ENCODE data around the gene KIR2DL3. TPM values are rescaled to one million over a fixed set of nuclear protein-coding genes. Genes with fewer than 3 reads are reported as not detected.

KIR2DL3 gene
- total and polyA plus RNA-seq, 2 of the 4 experiments (the other 2 are of a cell fraction) = not detected

DNA sequence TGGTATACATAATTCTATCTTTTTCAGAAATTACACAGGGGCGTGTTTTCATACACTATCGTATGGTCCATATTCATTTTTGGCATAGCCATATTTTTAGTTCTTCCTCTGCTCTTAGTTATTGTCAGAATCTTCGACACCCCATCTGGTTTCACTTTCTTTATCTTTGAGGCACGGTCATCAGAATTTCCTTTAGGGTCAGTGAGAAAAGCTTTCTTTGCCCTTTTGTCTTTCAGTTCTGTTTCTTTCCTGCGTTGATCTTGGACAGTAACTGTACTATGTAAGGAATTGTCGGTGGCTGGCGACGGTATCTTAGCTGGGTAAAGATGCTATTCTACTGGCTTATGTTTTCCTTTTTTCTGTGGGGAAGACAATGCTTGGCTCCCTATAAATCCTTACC is 54.5 kb downstream of the KIR2DL3 start:
- WGBS, 2 experiments (ENCODE audit: extremely low coverage in 2 of 2, insufficient read length in 1 of 2) = no CpG with 5 or more reads among the region's 8 CpGs
- H2BK20ac ChIP-seq (ENCODE audit: low read depth, low read length) = no peak overlapping the region
- DNase-seq (no peak), ATAC-seq (ENCODE audit: low read depth) (no peak)
- no peaks in the 10 kb centered on the region for H3K79me1 ChIP-seq (ENCODE audit: low read depth in 1 of 2, low read length in 2 of 2)
- dilution Hi-C loops (cut with HindIII; ENCODE audit: low sequenced_read_pairs, unreplicated experiment) = no loop called here
- H3K56ac ChIP-seq (ENCODE audit: extremely low read depth, insufficient read depth, low read length) = no peak overlapping the region
- no TSS peak for BruUV-seq (replicated peaks)
- no peak overlapping the region for H4K8ac ChIP-seq (ENCODE audit: low read depth in 2 of 2, low read length in 2 of 2)
- intact Hi-C loops (cut with micrococcal nuclease) = no loop called here
- H4K20me1 ChIP-seq (ENCODE audit: insufficient read depth, low read length) = no peaks in the 10 kb centered on the region
- CTCF ChIA-PET = no interaction called here
- H3K27me3 ChIP-seq (ENCODE audit: control insufficient read depth, insufficient read depth, low read length) = no peaks in the 10 kb centered on the region
- no peak overlapping the region for H3K27ac ChIP-seq (ENCODE audit: insufficient read depth, low read length)
- H3K18ac ChIP-seq (ENCODE audit: low read depth, low read length) = no peak overlapping the region
- H3K36me3 ChIP-seq (ENCODE audit: control insufficient read depth, insufficient read depth, low read length) = no peaks in the 10 kb centered on the region
- no peak for TF ChIP-seq RCOR1 (IDR thresholded peaks at IDR 0.05; ENCODE audit: insufficient replicate concordance, low read length)
- TF ChIP-seq CEBPB (IDR thresholded peaks at IDR 0.05; ENCODE audit: low read depth, low read length) = no peak
- no peak for TF ChIP-seq SMC3 (IDR thresholded peaks at IDR 0.05; ENCODE audit: low read depth, low read length)
- TF ChIP-seq CHD1 (IDR thresholded peaks at IDR 0.05; ENCODE audit: low read depth, low read length) = no peak
- in situ Hi-C loops (cut with MboI; ENCODE audit: low sequenced_read_pairs) = no loop called here
- H2BK5ac ChIP-seq (ENCODE audit: low read depth, low read length, poor library complexity, severe bottlenecking) = no peak overlapping the region
- no peak overlapping the region for H2AFZ ChIP-seq (replicated peaks; ENCODE audit: low read length, poor library complexity)
- POLR2A ChIA-PET (ENCODE audit: unreplicated experiment) = no interaction called here
- no peak overlapping the region for H2AK9ac ChIP-seq (replicated peaks; ENCODE audit: low read depth, low read length, poor library complexity)
- H3K9me3 ChIP-seq (ENCODE audit: control insufficient read depth, insufficient read depth, low read length) = peaks cover 20% of the 10 kb centered on the region
- no peak overlapping the region for H3K9ac ChIP-seq (ENCODE audit: low read depth, low read length)
- H3K4me3 ChIP-seq (ENCODE audit: insufficient read depth, low read depth, low read length) = no peak overlapping the region
- H4K5ac ChIP-seq (ENCODE audit: low read depth, low read length) = no peak overlapping the region
- H2BK15ac ChIP-seq (ENCODE audit: low read depth, low read length) = no peak overlapping the region
- H3K9me1 ChIP-seq (ENCODE audit: insufficient read depth, low read length) = no peaks in the 10 kb centered on the region
- no peak overlapping the region for H3K23ac ChIP-seq (ENCODE audit: low read depth, low read length)
- no peak overlapping the region for H2AK5ac ChIP-seq (ENCODE audit: low read depth, low read length)
- no peak overlapping the region for H2BK120ac ChIP-seq (ENCODE audit: low read depth, low read length)
- no peak overlapping the region for H3K4ac ChIP-seq (ENCODE audit: low read depth, low read length)
- H3K14ac ChIP-seq (replicated peaks; ENCODE audit: low read depth, low read length) = no peak overlapping the region
- H3K4me2 ChIP-seq (ENCODE audit: low read depth, low read length) = no peak overlapping the region
- H4K91ac ChIP-seq (ENCODE audit: insufficient read depth, low read depth, low read length) = no peak overlapping the region
- no peaks in the 10 kb centered on the region for H3K4me1 ChIP-seq (ENCODE audit: control insufficient read depth, insufficient read depth, low read length)
